CD4-positive, alpha-beta memory T cell (primary cell): ENCODE measurements around the gene GPAT2. TPM values are rescaled to one million over a fixed set of nuclear protein-coding genes. Genes with fewer than 3 reads are reported as not detected.
"Not testable (repeated sequence)": the region's sequence is repeated elsewhere in the genome, so short reads cannot be mapped to it uniquely, and the experiment has no call there.

Source experiments
- CTCF ChIA-PET: fragments of 350-600 bp; sonication (Branson Sonifier 250); formaldehyde crosslinking; loops from one replicate; lab custom pipeline; 2021; ENCODE audit warnings: inconsistent platforms; ENCODE audit not compliant: partially characterized antibody; lab: Charles Lee
- POLR2A ChIA-PET: fragments of 350-600 bp; sonication (Branson Sonifier 250); formaldehyde crosslinking; loops from one replicate; lab custom pipeline; 2021; ENCODE audit not compliant: partially characterized antibody; lab: Charles Lee
- DNase-seq, 5 donors: peaks; one replicate each; pipeline versions ENCODE4 v3.0.0 to v3.0.0-alpha.2; 2020 to 2022; ENCODE audit warnings: mixed read lengths in 1 of 5
- H3K27ac ChIP-seq: one replicate; pipeline ENCODE4 v1.7.0; 2013; ENCODE audit warnings: low read depth, low read length
- H3K27me3 ChIP-seq: 2 replicates; pipeline ENCODE4 v1.7.0; 2013; ENCODE audit warnings: mild to moderate bottlenecking, low read length, moderate library complexity; ENCODE audit not compliant: insufficient read depth
- H3K36me3 ChIP-seq: 2 replicates; pipeline ENCODE4 v1.7.0; 2013; ENCODE audit warnings: mild to moderate bottlenecking, low read length, moderate library complexity; ENCODE audit not compliant: insufficient read depth
- H3K4me1 ChIP-seq: 2 replicates; pipeline ENCODE4 v1.7.0; 2013; ENCODE audit warnings: mild to moderate bottlenecking, low read length, moderate library complexity; ENCODE audit not compliant: insufficient read depth
- H3K4me3 ChIP-seq, 2 donors: one replicate each; pipeline ENCODE4 v1.7.0; 2013; ENCODE audit warnings: low read length in 2 of 2, mild to moderate bottlenecking in 1 of 2
- H3K9me3 ChIP-seq, 2 donors: one replicate each; pipeline ENCODE4 v1.7.0; 2013; ENCODE audit warnings: low read length in 2 of 2, control low read depth in 1 of 2; ENCODE audit not compliant: control insufficient read depth in 1 of 2
- H3K27ac Mint-ChIP-seq, 7 donors: one replicate each; pipeline ENCODE4 v1.8.0; 2020 to 2021; ENCODE audit warnings: mixed read lengths in 7 of 7, mild to moderate bottlenecking in 6 of 7, inconsistent platforms in 3 of 7, moderate library complexity in 3 of 7
- H3K27me3 Mint-ChIP-seq, 2 donors: one replicate each; pipeline ENCODE4 v1.8.0; 2020 to 2021; ENCODE audit warnings: mixed read lengths in 2 of 2
- H3K36me3 Mint-ChIP-seq, 2 donors: one replicate each; pipeline ENCODE4 v1.8.0; 2020 to 2021; ENCODE audit warnings: mixed read lengths in 2 of 2, inconsistent platforms in 1 of 2, mild to moderate bottlenecking in 1 of 2
- H3K4me1 Mint-ChIP-seq, 4 donors: one replicate each; pipeline ENCODE4 v1.8.0; 2020 to 2021; ENCODE audit warnings: mixed read lengths in 4 of 4, mild to moderate bottlenecking in 1 of 4
- H3K4me3 Mint-ChIP-seq, 8 donors: one replicate each; pipeline ENCODE4 v1.8.0; 2020 to 2021; ENCODE audit warnings: mixed read lengths in 8 of 8, mild to moderate bottlenecking in 7 of 8, moderate library complexity in 6 of 8, inconsistent platforms in 3 of 8
- H3K9me3 Mint-ChIP-seq, 8 donors: one replicate each; pipeline ENCODE4 v1.8.0; 2020 to 2021; ENCODE audit warnings: mixed read lengths in 8 of 8, mild to moderate bottlenecking in 5 of 8, inconsistent platforms in 3 of 8, moderate library complexity in 1 of 8
- intact Hi-C: fragments of 100-400 bp; cut with micrococcal nuclease; formaldehyde crosslinking; loops from one replicate; pipeline ENCODE4 v1.15.1; 2023
- polyA plus RNA-seq, 2 donors: library from polyadenylated mRNA; unstranded; fragments of 300-500 nt; fragmentation: Illumina TruSeq; gene quantifications; one replicate each; pipeline ENCODE4 v1.2.3, GENCODE V29; 2021
- total RNA-seq, 2 experiments: library from RNA; stranded (reverse); gene quantifications; one replicate each; pipeline ENCODE4 v1.2.3, GENCODE V29; 2021

GPAT2 gene
- total and polyA plus RNA-seq, 4 experiments from 2014 or later = 2.9 to 6.3 (median 3.4) TPM

- H3K4me3 Mint-ChIP-seq, H3K27me3 ChIP-seq, H3K36me3 Mint-ChIP-seq, H3K9me3 ChIP-seq, H3K36me3 ChIP-seq, H3K9me3 Mint-ChIP-seq, H3K27ac Mint-ChIP-seq, CTCF ChIA-PET, H3K27me3 Mint-ChIP-seq, intact Hi-C loops, H3K4me3 ChIP-seq, DNase-seq, H3K4me1 Mint-ChIP-seq, POLR2A ChIA-PET, H3K4me1 ChIP-seq, H3K27ac ChIP-seq: not testable (repeated sequence)
Measured at GRCh38 chr2:96054537-96054936, 19.8 kb upstream of the GPAT2 start.

GRCh38 chr2:96053385-96053784 is 18.7 kb upstream of the GPAT2 start:
- H3K4me3 Mint-ChIP-seq, H3K9me3 ChIP-seq, H3K4me1 ChIP-seq, DNase-seq, H3K36me3 Mint-ChIP-seq, CTCF ChIA-PET, H3K27ac Mint-ChIP-seq, H3K9me3 Mint-ChIP-seq, H3K27me3 Mint-ChIP-seq, intact Hi-C loops, H3K27me3 ChIP-seq, POLR2A ChIA-PET, H3K4me1 Mint-ChIP-seq, H3K36me3 ChIP-seq, H3K27ac ChIP-seq, H3K4me3 ChIP-seq: not testable (repeated sequence)

GRCh38 chr2:96052632-96053031 is 17.9 kb upstream of the GPAT2 start:
- CTCF ChIA-PET, POLR2A ChIA-PET, H3K27ac Mint-ChIP-seq, H3K36me3 ChIP-seq, H3K36me3 Mint-ChIP-seq, H3K27me3 ChIP-seq, H3K4me3 Mint-ChIP-seq, H3K4me1 Mint-ChIP-seq, intact Hi-C loops, H3K27ac ChIP-seq, H3K4me3 ChIP-seq, H3K9me3 ChIP-seq, H3K9me3 Mint-ChIP-seq, H3K4me1 ChIP-seq, DNase-seq, H3K27me3 Mint-ChIP-seq: not testable (repeated sequence)

GRCh38 chr2:96049917-96050262 is 15.2 kb upstream of the GPAT2 start:
- H3K4me1 ChIP-seq, H3K27me3 ChIP-seq, H3K4me3 ChIP-seq, H3K27ac Mint-ChIP-seq, H3K9me3 Mint-ChIP-seq, H3K27me3 Mint-ChIP-seq, POLR2A ChIA-PET, intact Hi-C loops, H3K9me3 ChIP-seq, DNase-seq, H3K36me3 ChIP-seq, H3K27ac ChIP-seq, CTCF ChIA-PET, H3K4me3 Mint-ChIP-seq, H3K36me3 Mint-ChIP-seq, H3K4me1 Mint-ChIP-seq: not testable (repeated sequence)

GRCh38 chr2:96049049-96049916 is 14.6 kb upstream of the GPAT2 start:
- CTCF ChIA-PET, H3K36me3 Mint-ChIP-seq, H3K36me3 ChIP-seq, H3K27me3 ChIP-seq, H3K27me3 Mint-ChIP-seq, H3K27ac ChIP-seq, H3K4me1 Mint-ChIP-seq, H3K9me3 ChIP-seq, H3K4me1 ChIP-seq, POLR2A ChIA-PET, H3K9me3 Mint-ChIP-seq, H3K27ac Mint-ChIP-seq, intact Hi-C loops, H3K4me3 ChIP-seq, H3K4me3 Mint-ChIP-seq, DNase-seq: not testable (repeated sequence)

GRCh38 chr2:96035554-96035953 is 838 bp upstream of the GPAT2 start:
- CTCF ChIA-PET, H3K4me1 ChIP-seq, H3K27me3 ChIP-seq, H3K4me3 Mint-ChIP-seq, H3K27ac Mint-ChIP-seq, H3K9me3 Mint-ChIP-seq, intact Hi-C loops, H3K4me3 ChIP-seq, POLR2A ChIA-PET, H3K27me3 Mint-ChIP-seq, DNase-seq, H3K36me3 ChIP-seq, H3K36me3 Mint-ChIP-seq, H3K9me3 ChIP-seq, H3K4me1 Mint-ChIP-seq, H3K27ac ChIP-seq: not testable (repeated sequence)

GRCh38 chr2:96033997-96034396 is 719 bp downstream of the GPAT2 start:
- H3K27ac Mint-ChIP-seq, H3K36me3 Mint-ChIP-seq, H3K4me3 ChIP-seq, DNase-seq, H3K27me3 ChIP-seq, H3K9me3 Mint-ChIP-seq, H3K4me1 Mint-ChIP-seq, intact Hi-C loops, H3K9me3 ChIP-seq, H3K36me3 ChIP-seq, H3K27ac ChIP-seq, H3K27me3 Mint-ChIP-seq, H3K4me1 ChIP-seq, H3K4me3 Mint-ChIP-seq, CTCF ChIA-PET, POLR2A ChIA-PET: not testable (repeated sequence)
